GM12872 (cell line): ENCODE data around the gene GADD45A.

Experiments used
- CTCF ChIP-seq: IDR thresholded peaks from 3 replicates; pipeline ENCODE4 v1.5.1; 2011; ENCODE audit warnings: low read depth, mild to moderate bottlenecking, low read length, moderate library complexity; ENCODE audit not compliant: insufficient read depth

GADD45A gene

GRCh38 chr1:67691712-67692111 is 6.7 kb downstream of the GADD45A start:
- TF ChIP-seq CTCF = no peak

GRCh38 chr1:67695963-67696362 is 11.0 kb downstream of the GADD45A start:
- TF ChIP-seq CTCF = no peak

DNA sequence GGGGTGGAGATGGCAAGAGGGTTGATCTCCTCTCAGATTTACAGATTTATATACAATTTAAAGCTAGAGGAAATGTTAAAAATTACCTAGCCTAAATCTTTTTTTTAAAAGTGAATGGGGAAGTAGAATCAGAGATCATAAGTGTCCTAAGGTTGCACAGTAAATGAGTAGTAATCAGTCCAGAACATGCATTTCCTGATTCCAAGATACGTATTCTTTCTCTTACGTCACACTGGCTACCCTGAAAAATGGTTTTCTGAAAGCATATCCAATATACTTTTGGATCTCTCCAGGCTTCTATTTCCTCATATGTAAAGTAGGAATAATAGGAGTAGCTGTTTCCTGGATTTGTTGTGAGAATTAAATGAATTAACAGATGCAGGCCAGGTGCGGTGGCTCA is 11.7 kb downstream of the GADD45A start:
- TF ChIP-seq CTCF = no peak

- no peak for TF ChIP-seq CTCF
Measured at GRCh38 chr1:67700220-67700619, 15.2 kb downstream of the GADD45A start.

- TF ChIP-seq CTCF = peak; percentile 31; the same call in 1 of the 3 replicates
Measured at GRCh38 chr1:67700692-67701410, 15.8 kb downstream of the GADD45A start.

DNA sequence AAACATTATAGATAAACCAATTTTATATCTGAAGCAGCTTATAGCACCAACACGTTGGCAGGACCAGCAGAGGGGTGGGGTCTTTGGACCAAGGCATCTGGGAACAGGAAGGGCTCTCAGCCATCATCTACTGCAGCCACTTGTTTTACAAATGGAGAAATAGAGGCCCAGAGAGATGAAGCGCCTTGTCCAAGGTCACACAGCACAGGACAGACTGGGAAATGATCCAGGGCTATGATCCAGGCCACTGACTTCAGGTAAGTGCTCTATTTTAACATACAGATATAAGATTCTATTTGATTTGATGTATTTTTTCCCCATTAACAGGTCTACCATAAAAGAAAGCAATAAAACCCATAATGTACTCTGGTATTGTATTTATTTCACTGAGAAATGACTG is 16.9 kb downstream of the GADD45A start:
- TF ChIP-seq CTCF = no peak

- no peak for TF ChIP-seq CTCF
Measured at GRCh38 chr1:67704351-67704750, 19.4 kb downstream of the GADD45A start.
